ENCODE results near the gene TTC33.

The TTC33 gene

GRCh38 chr5:40685193-40685592 is 70.6 kb downstream of the TTC33 start:
- H3K27me3 ChIP-seq (ENCODE audit: insufficient read depth, insufficient read length): peaks cover 34% of the 10 kb centered on the region
- H3K4me1 ChIP-seq (ENCODE audit: insufficient read depth, insufficient read length): no peaks in the 10 kb centered on the region
- no peaks in the 10 kb centered on the region for H3K36me3 ChIP-seq (ENCODE audit: insufficient read depth, insufficient read length, low read length)
- no peak for DNase-seq (ENCODE audit: low read depth, low spot score)
- TF ChIP-seq SUZ12 (IDR thresholded peaks at IDR 0.05; ENCODE audit: extremely low read depth, insufficient read depth, insufficient read length) (no peak), YY1 (IDR thresholded peaks at IDR 0.05; ENCODE audit: insufficient read depth, insufficient read length) (no peak), ZNF274 (IDR thresholded peaks at IDR 0.05; ENCODE audit: low read depth, low read length) (no peak)
- H3K9ac ChIP-seq (ENCODE audit: insufficient read length, low read depth): no peak overlapping the region
- H3K4me3 ChIP-seq (ENCODE audit: insufficient read length, low read depth): no peak overlapping the region
- H3K9me3 ChIP-seq (ENCODE audit: insufficient read depth, low read length): no peaks in the 10 kb centered on the region

- H3K36me3 ChIP-seq (ENCODE audit: insufficient read depth, insufficient read length, low read length): no peaks in the 10 kb centered on the region
- TF ChIP-seq YY1 (IDR thresholded peaks at IDR 0.05; ENCODE audit: insufficient read depth, insufficient read length): no peak
- no peak for TF ChIP-seq SUZ12 (IDR thresholded peaks at IDR 0.05; ENCODE audit: extremely low read depth, insufficient read depth, insufficient read length)
- no peak for TF ChIP-seq ZNF274 (IDR thresholded peaks at IDR 0.05; ENCODE audit: low read depth, low read length)
- no peak overlapping the region for H3K9ac ChIP-seq (ENCODE audit: insufficient read length, low read depth)
- H3K4me1 ChIP-seq (ENCODE audit: insufficient read depth, insufficient read length): no peaks in the 10 kb centered on the region
- peaks cover 43% of the 10 kb centered on the region for H3K27me3 ChIP-seq (ENCODE audit: insufficient read depth, insufficient read length)
- DNase-seq (ENCODE audit: low read depth, low spot score): no peak
- no peak overlapping the region for H3K4me3 ChIP-seq (ENCODE audit: insufficient read length, low read depth)
- no peaks in the 10 kb centered on the region for H3K9me3 ChIP-seq (ENCODE audit: insufficient read depth, low read length)
These were observed 72.5 kb downstream of the TTC33 start for GRCh38 chr5:40683305-40683704.

GRCh38 chr5:40682154-40683017 is 73.4 kb downstream of the TTC33 start:
- Histone ChIP-seq H3K4me1 (ENCODE audit: insufficient read depth, insufficient read length) (no peaks in the 10 kb centered on the region), H3K36me3 (ENCODE audit: insufficient read depth, insufficient read length, low read length) (no peaks in the 10 kb centered on the region), H3K4me3 (ENCODE audit: insufficient read length, low read depth) (no peak overlapping the region), H3K9me3 (ENCODE audit: insufficient read depth, low read length) (no peaks in the 10 kb centered on the region), H3K27me3 (ENCODE audit: insufficient read depth, insufficient read length) (peaks cover 50% of the 10 kb centered on the region), H3K9ac (ENCODE audit: insufficient read length, low read depth) (no peak overlapping the region)
- no peak for DNase-seq (ENCODE audit: low read depth, low spot score)
- TF ChIP-seq YY1 (IDR thresholded peaks at IDR 0.05; ENCODE audit: insufficient read depth, insufficient read length) (no peak), SUZ12 (IDR thresholded peaks at IDR 0.05; ENCODE audit: extremely low read depth, insufficient read depth, insufficient read length) (no peak), ZNF274 (IDR thresholded peaks at IDR 0.05; ENCODE audit: low read depth, low read length) (no peak)

- Histone ChIP-seq H3K27me3 (ENCODE audit: insufficient read depth, insufficient read length) (peaks cover 50% of the 10 kb centered on the region), H3K9me3 (ENCODE audit: insufficient read depth, low read length) (no peaks in the 10 kb centered on the region), H3K4me1 (ENCODE audit: insufficient read depth, insufficient read length) (no peaks in the 10 kb centered on the region), H3K4me3 (ENCODE audit: insufficient read length, low read depth) (peak overlapping the region; percentile 47), H3K9ac (ENCODE audit: insufficient read length, low read depth) (no peak overlapping the region), H3K36me3 (ENCODE audit: insufficient read depth, insufficient read length, low read length) (no peaks in the 10 kb centered on the region)
- no peak for TF ChIP-seq YY1 (IDR thresholded peaks at IDR 0.05; ENCODE audit: insufficient read depth, insufficient read length)
- no peak for TF ChIP-seq SUZ12 (IDR thresholded peaks at IDR 0.05; ENCODE audit: extremely low read depth, insufficient read depth, insufficient read length)
- no peak for TF ChIP-seq ZNF274 (IDR thresholded peaks at IDR 0.05; ENCODE audit: low read depth, low read length)
- DNase-seq (ENCODE audit: low read depth, low spot score): no peak
These were observed 74.2 kb downstream of the TTC33 start for GRCh38 chr5:40681363-40682153.

GRCh38 chr5:40680741-40681362 is 74.9 kb downstream of the TTC33 start:
- Histone ChIP-seq H3K4me1 (ENCODE audit: insufficient read depth, insufficient read length) (no peaks in the 10 kb centered on the region), H3K27me3 (ENCODE audit: insufficient read depth, insufficient read length) (peaks cover 50% of the 10 kb centered on the region), H3K4me3 (ENCODE audit: insufficient read length, low read depth) (peak overlapping the region; percentile 47), H3K9me3 (ENCODE audit: insufficient read depth, low read length) (no peaks in the 10 kb centered on the region), H3K9ac (ENCODE audit: insufficient read length, low read depth) (no peak overlapping the region), H3K36me3 (ENCODE audit: insufficient read depth, insufficient read length, low read length) (no peaks in the 10 kb centered on the region)
- DNase-seq (ENCODE audit: low read depth, low spot score): no peak
- no peak for TF ChIP-seq SUZ12 (IDR thresholded peaks at IDR 0.05; ENCODE audit: extremely low read depth, insufficient read depth, insufficient read length)
- TF ChIP-seq YY1 (IDR thresholded peaks at IDR 0.05; ENCODE audit: insufficient read depth, insufficient read length): no peak
- TF ChIP-seq ZNF274 (IDR thresholded peaks at IDR 0.05; ENCODE audit: low read depth, low read length): no peak

- TF ChIP-seq YY1 (IDR thresholded peaks at IDR 0.05; ENCODE audit: insufficient read depth, insufficient read length) (no peak), ZNF274 (IDR thresholded peaks at IDR 0.05; ENCODE audit: low read depth, low read length) (no peak), SUZ12 (IDR thresholded peaks at IDR 0.05; ENCODE audit: extremely low read depth, insufficient read depth, insufficient read length) (no peak)
- no peak for DNase-seq (ENCODE audit: low read depth, low spot score)
- Histone ChIP-seq H3K4me3 (ENCODE audit: insufficient read length, low read depth) (peak within 1 kb of the TSS; percentile 49), H3K27me3 (ENCODE audit: insufficient read depth, insufficient read length) (peaks cover 50% of the 10 kb centered on the region), H3K4me1 (ENCODE audit: insufficient read depth, insufficient read length) (no peaks in the 10 kb centered on the region), H3K36me3 (ENCODE audit: insufficient read depth, insufficient read length, low read length) (no peaks in the 10 kb centered on the region), H3K9ac (ENCODE audit: insufficient read length, low read depth) (peak within 1 kb of the TSS; percentile 66), H3K9me3 (ENCODE audit: insufficient read depth, low read length) (no peaks in the 10 kb centered on the region)
These were observed 75.7 kb downstream of the TTC33 start, which contains the start of gene PTGER4 for GRCh38 chr5:40679913-40680681. PTGER4 (plus strand) TSS chr5:40679915; CDS start chr5:40680994, 1,079 bp downstream.

Measured in NT2/D1 (cell line).